Cardiac fibroblast (primary cell): ENCODE measurements around the gene IL4I1.
A peak's percentile ranks its signal among the peaks of the same experiment; 100 is the strongest.

Experiments used
- DNase-seq, 2 donors: peaks; one replicate each; pipeline versions ENCODE4 v3.0.0 to v3.0.0-alpha.2; 2010; ENCODE audit warnings: low read depth in 2 of 2
- H3K4me3 ChIP-seq, 2 donors: replicated peaks in 1 of 2; 1 replicate in 1 of 2; 2 replicates in 1 of 2; pipeline ENCODE4 v1.5.1; 2011; ENCODE audit warnings: low read depth in 2 of 2, low read length in 2 of 2, mild to moderate bottlenecking in 2 of 2, moderate library complexity in 1 of 2
- TF ChIP-seq, protein P1 (sequence below): IDR thresholded peaks from one replicate; pipeline ENCODE4 v1.5.1; 2011; ENCODE audit warnings: low read depth, mild to moderate bottlenecking, low read length, inconsistent platforms

Gene IL4I1

DNA sequence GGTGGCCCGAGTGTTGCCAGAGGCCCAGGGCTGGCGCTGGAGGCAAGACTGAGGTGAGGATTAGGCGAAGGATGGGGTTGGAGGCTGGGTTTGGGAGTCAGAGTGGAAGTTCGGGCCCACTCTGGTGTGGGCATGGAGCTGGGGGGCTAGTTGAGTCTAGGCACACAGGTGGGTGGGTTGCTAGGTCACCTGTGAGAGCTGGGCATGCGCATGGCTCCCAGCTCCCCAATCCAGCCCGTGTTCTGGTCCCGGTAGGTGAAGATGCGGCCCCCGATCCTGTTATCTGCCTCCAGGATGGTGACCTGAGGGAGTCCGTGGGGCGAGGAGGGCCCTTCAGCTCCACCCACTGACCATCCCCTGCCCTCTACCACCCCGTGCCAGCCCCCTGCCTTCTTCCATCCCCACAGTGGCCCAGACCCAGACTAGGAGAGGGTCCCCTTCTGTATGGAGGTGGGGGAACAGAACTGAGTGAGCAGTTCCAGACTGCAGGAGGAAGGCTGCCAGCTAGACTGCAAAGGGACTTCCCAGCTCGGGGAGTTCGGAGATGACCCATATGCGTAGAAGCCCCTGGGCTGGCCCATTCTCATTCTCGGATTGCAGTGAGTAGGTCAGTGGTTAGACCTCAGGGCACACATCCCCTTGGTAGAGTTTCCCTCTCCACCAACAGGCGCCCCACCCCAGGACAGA, 1.7 kb downstream of the IL4I1 start:
- no peak overlapping the region for H3K4me3 ChIP-seq
- TF ChIP-seq, protein P1, sequence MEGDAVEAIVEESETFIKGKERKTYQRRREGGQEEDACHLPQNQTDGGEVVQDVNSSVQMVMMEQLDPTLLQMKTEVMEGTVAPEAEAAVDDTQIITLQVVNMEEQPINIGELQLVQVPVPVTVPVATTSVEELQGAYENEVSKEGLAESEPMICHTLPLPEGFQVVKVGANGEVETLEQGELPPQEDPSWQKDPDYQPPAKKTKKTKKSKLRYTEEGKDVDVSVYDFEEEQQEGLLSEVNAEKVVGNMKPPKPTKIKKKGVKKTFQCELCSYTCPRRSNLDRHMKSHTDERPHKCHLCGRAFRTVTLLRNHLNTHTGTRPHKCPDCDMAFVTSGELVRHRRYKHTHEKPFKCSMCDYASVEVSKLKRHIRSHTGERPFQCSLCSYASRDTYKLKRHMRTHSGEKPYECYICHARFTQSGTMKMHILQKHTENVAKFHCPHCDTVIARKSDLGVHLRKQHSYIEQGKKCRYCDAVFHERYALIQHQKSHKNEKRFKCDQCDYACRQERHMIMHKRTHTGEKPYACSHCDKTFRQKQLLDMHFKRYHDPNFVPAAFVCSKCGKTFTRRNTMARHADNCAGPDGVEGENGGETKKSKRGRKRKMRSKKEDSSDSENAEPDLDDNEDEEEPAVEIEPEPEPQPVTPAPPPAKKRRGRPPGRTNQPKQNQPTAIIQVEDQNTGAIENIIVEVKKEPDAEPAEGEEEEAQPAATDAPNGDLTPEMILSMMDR, result no peak
- no peak for DNase-seq

DNA sequence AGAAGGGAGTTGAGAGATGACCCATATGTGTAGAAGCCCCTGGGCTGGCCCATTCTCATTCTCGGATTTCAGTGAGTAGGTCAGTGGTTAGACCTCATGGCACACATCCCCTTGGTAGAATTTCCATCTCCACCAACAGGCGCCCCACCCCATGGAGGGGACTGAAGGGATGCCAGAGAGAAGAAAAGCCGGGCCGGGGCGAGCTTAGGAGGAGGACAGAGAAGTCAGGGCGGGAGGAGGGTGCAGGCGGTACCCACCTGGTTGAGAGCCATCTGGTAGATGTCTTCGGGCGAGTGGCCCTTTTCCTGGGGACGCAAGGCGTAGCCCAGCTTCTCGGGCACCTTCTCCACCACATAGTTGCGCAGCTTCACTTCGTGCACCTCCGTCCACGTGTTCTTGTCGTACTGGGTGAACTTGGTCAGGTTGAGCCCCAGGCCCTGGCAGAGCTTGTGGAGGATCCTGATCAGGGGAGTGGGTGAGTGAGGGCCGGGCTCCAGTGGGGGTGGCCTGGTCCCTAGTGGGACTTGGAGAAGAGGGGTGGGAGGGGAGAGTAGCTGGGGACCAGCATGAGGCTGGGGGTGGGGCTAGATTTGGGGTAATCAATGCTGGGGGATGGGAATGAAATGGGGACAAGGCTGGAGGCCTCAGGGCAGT, 2.5 kb downstream of the IL4I1 start:
- no peak for DNase-seq
- TF ChIP-seq, protein P1, result no peak
- H3K4me3 ChIP-seq, result no peak overlapping the region

DNA sequence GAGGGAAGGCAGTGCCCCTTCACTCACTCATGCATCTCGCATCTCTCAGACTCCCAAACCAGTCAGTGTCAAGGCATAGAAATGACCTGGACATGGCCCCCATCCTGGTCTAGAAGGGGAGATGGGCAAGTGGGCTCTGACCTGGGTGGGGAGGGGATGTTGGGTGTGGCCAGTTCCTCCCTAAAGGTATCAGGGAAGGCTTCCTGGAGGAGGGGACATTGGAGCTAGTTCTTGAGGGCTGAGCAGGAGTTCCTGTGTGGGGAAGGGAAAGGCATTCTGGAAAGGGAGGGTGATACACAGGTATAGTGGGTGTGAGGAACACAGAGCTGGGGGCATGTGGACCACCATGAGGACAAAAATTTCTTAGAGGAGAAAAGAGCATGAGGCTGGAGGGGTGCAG, 4.0 kb downstream of the IL4I1 start:
- no peak overlapping the region for H3K4me3 ChIP-seq
- no peak for DNase-seq
- TF ChIP-seq, protein P1, result no peak

DNA sequence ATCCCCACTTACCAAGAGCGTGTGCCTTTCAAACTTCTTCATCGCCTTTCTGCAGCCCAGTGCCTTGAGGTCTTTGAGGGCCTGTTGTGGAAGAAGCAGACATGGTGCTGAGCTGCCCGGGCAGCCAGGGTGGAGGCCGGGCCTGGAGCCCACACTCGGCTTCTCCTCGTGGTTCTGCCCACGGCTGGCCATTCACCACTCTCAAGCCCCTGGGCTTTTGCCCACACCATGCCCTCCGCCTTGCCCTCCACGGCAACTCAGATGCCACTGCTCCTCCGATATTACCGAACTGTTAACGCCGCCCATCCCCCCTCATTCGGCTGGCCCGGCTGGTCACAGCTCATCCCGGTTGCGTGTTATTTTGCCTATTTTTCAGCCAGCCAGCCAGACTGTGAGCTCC, 5.3 kb downstream of the IL4I1 start:
- TF ChIP-seq, protein P1, result no peak
- no peak for DNase-seq
- H3K4me3 ChIP-seq, result no peak overlapping the region

DNA sequence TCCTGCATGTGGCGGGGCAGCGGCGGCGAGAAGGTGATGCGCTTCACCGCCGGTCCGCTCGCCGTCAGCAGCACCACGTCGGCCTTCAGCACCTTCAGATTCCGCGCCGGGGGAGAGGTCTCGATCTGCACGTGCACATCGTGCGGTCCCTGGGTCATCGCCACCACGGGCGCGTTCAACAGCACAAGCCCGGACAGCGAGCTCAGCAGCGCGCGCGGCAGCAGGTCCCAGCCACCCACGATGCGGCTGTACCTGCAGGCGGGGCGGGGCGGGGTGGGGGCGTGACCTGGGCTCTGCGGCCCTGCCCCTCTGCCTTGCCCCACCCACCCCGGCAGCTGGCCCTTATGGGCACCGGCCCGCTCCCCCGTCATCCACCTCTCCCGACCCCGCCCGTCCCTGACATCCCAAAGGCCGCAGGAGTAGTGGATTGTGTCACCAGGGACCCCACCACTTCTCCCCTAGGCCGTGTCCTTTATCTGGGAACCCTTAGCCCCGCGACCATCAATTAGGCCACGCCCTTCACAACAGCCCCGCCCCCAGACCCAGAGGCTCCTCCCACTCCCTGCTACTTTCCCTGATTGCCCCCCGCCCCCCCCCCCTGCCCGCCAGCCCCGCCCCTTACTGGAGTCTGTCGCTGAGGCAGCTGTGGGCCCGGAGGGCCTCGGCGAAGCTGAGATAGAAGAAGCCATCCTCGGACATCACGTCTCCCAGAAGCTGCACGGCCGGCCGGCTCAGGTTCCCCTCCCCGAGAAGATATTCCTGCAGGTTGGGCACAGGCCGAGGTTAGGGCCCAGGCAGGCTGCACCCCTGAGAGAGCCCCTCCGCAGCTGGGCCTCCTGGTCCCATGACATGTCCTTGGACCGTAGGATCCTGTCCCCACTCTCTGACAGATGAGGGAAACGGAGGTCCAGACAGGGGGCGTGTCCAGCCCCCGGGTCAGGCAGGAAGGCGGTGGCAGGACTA, 6.1 kb downstream of the IL4I1 start:
- H3K4me3 ChIP-seq, result peak overlapping the region in 1 of 2 donors; percentile 17
- no peak for DNase-seq
- TF ChIP-seq, protein P1, result no peak

DNA sequence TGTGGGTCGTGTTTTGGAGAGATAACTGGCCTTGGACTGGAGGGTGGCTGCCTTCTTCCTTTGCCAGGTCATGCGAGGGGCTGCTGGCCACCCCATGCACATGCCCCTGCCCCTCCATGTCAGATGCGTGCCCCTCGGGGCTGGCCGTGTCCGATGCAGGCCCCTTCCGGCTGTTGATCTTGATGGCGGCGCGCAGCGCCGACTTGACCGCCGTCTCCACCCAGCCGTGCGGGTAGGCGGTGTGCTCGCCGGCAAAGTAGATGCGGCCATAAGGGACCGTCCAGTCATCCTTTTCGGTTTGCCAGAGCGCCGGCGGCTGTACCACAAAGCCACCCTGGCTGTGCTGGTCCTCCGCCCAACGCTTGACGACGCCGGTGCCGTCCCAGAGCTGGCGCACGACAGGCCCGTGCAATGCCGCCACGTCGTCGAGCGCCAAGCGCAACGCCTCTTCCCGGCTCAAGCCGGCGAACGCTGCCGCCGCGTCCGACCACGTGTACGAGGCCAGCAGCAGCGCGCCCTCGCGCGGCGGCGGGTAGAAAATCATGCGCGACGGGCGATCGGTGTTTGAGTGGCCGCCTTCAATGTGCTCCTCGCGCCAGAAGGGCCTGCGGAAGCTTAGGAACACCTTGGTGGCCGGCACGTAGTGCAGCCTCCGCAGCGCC, 6.9 kb downstream of the IL4I1 start:
- DNase-seq, result peak; percentile 75 to 78
- peak overlapping the region in 1 of 2 donors; percentile 17 for H3K4me3 ChIP-seq
- TF ChIP-seq, protein P1, result peak; percentile 59
